GM13977 (cell line): Measurements from ENCODE around the gene TUBA4B.

Experiments used
- DNase-seq: peaks from one replicate; pipeline ENCODE4 v3.0.0; 2012; ENCODE audit warnings: low spot score
- in situ Hi-C: fragments of 300-500 bp; cut with MboI; formaldehyde crosslinking; loops from one replicate; pipeline ENCODE4 v1.12.0; 2022; ENCODE audit warnings: low sequenced_read_pairs, low pct_unique_long_range_greater_than_20kb, mixed read lengths, inconsistent platforms; ENCODE audit not compliant: unreplicated experiment
- TF ChIP-seq, protein P1 (sequence below): IDR thresholded peaks from 2 replicates; pipeline ENCODE4 v1.5.1; 2012; ENCODE audit warnings: mild to moderate bottlenecking, control low read depth; ENCODE audit not compliant: insufficient read depth; ENCODE audit errors: extremely low read depth, missing control alignments

Gene TUBA4B

GRCh38 chr2:219213026-219213415 lies 40.0 kb upstream of the TUBA4B start:
- in situ Hi-C loops = no loop called here
- TF ChIP-seq, protein P1, sequence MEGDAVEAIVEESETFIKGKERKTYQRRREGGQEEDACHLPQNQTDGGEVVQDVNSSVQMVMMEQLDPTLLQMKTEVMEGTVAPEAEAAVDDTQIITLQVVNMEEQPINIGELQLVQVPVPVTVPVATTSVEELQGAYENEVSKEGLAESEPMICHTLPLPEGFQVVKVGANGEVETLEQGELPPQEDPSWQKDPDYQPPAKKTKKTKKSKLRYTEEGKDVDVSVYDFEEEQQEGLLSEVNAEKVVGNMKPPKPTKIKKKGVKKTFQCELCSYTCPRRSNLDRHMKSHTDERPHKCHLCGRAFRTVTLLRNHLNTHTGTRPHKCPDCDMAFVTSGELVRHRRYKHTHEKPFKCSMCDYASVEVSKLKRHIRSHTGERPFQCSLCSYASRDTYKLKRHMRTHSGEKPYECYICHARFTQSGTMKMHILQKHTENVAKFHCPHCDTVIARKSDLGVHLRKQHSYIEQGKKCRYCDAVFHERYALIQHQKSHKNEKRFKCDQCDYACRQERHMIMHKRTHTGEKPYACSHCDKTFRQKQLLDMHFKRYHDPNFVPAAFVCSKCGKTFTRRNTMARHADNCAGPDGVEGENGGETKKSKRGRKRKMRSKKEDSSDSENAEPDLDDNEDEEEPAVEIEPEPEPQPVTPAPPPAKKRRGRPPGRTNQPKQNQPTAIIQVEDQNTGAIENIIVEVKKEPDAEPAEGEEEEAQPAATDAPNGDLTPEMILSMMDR = no peak
- no peak for DNase-seq

- in situ Hi-C loops = no loop called here
- no peak for DNase-seq
- TF ChIP-seq, protein P1 = no peak
Observed at GRCh38 chr2:219213486-219214071, 39.5 kb upstream of the TUBA4B start.

DNA sequence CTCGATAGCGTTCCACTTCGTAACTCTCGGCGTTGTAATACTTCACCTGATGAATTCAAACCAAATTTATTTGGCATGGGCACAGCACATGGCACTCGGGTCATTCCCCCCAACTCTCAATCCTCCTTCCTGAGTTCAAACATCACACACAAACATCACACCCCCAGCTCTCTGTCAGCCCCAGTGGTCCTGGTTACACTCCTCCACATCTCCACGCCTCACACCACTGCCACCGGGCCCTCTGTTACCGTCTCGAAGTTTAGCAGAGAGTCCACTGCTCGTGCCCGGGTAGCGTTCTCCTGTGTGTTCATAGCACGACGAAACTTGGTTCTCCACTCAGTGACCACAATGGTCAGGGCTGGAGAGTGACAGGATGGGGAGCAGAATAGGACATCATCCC lies 38.9 kb upstream of the TUBA4B start:
- TF ChIP-seq, protein P1 = no peak
- in situ Hi-C loops = no loop called here
- DNase-seq = no peak

DNA sequence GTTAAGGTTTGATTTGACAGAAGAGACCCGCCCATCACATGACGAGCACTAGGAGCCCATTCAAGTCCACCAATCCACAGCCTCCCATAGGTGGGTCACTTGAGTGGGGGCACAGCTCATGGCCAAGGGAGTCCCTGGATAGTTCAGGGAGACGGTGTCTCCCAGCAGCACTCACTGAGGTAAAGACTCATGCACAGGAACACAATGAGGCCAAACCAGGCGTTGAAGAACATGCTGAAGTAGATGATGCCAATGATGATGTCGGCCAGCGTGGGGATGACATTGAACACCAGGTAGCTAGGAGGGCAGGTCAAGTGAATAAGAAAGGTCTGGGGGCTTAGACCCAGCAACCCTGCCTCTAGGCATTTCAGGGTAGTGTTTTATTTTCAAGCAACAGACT lies 38.3 kb upstream of the TUBA4B start:
- in situ Hi-C loops = no loop called here

DNA sequence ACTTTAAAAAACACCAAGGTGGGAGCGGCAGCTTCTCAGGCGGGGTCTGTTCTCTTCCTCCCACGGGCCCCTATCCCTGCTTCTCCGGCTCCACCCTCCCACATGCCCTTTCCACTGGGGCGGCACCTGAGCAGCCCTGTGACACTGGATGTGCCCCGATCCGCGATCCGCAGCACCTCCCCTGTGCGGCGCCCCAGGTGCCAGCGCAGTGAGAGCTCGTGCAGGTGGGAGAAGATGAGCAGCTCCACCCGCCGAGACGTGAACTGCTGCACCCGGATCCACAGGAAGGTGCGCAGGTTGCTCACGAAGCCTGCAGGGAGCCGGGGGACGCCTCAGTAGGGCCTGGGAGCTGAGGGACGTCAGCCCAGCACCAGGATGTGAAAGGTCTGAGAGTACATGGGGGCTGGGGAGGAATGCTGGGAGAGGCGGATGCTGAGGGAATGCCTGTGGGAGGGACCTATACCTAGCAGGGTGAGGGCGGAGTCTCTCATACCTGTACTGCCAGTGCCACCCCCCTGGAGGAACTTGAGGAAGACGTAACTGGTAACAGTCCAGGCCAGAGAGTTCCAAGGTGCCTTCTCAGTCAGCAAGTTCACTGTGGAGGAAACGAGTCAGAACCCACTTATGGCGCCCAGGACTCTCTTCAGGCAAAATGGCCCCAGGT lies 37.0 kb upstream of the TUBA4B start:
- in situ Hi-C loops = no loop called here
- TF ChIP-seq, protein P1 = no peak

More for the DNA sequence above, 38.3 kb upstream of the TUBA4B start:
- TF ChIP-seq, protein P1 = no peak
- no peak for DNase-seq

GRCh38 chr2:219216535-219216915 lies 36.5 kb upstream of the TUBA4B start:
- DNase-seq = no peak
- TF ChIP-seq, protein P1 = no peak
- in situ Hi-C loops = no loop called here

More for the DNA sequence above, 37.0 kb upstream of the TUBA4B start:
- no peak for DNase-seq
